Middle frontal gyrus (tissue), 1 donor: ENCODE results near the gene LPAR1.
"Not testable (repeated sequence)": the region's sequence is repeated elsewhere in the genome, so short reads cannot be mapped to it uniquely, and the experiment has no call there.

Experiments
- DNase-seq: peaks from one replicate; pipeline ENCODE4 v3.0.0-alpha.2; 2015; ENCODE audit warnings: low spot score; ENCODE audit errors: extremely low spot score

LPAR1 gene

DNA sequence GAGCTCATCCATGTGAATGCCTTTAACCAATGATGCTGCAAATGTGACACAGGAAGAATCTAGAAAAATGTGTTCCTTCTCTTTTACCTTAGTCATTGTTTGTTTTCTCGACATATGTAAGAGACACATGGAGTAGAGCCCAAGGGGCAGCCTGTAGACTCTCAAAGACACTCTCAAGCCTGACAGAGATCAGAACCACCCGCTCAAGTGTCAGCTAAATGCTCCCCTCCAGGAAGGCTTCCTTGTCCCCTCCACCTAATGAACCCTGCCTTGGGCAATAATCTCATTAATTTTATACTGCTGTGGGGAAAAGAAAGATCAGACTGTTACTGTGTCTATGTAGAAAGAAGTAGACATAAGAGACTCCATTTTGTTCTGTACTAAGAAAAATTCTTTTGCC is 212.3 kb downstream of the LPAR1 start:
- no peak for DNase-seq

DNA sequence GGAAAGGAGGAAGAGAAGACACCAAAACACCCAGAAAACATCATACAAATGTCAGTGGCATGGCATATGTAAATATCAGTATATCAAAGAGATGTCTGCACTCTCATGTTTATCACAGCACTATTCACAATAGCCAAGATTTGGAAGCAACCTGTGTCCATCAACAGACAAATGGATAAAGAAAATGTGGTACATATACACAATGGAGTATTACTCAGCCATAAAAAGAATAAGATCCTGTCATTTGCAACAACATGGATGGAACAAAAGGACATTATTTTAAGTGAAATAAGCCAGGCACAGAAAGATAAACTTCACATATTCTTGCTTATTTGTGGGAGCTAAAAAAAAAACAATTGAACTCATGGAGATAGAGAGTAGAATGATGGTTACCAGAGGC is 213.1 kb downstream of the LPAR1 start:
- DNase-seq: not testable (repeated sequence)
